Mammary epithelial cell (primary cell): ENCODE measurements around the gene ATP12A.

ENCODE experiments used
- CTCF ChIP-seq, 2 donors: IDR thresholded peaks in 1 of 2; conservative IDR thresholded peaks in 1 of 2; 2 replicates each; pipeline ENCODE4 v1.5.1; 2011 to 2012; ENCODE audit warnings: inconsistent platforms in 2 of 2, low read length in 2 of 2, mild to moderate bottlenecking in 2 of 2, control low read depth in 1 of 2, low read depth in 1 of 2; ENCODE audit not compliant: insufficient read depth in 1 of 2; ENCODE audit errors: extremely low read depth in 1 of 2
- EZH2 ChIP-seq: IDR thresholded peaks from 2 replicates; pipeline ENCODE4 v1.6.1; 2012; ENCODE audit warnings: low read length, inconsistent platforms, borderline replicate concordance

- no peak for TF ChIP-seq CTCF (conservative IDR thresholded peaks at IDR 0.05 in 1 of 2, IDR thresholded peaks at IDR 0.05 in 1 of 2; ENCODE audit: extremely low read depth in 1 of 2, insufficient read depth in 1 of 2, low read depth in 1 of 2, low read length in 2 of 2)
- no peak for TF ChIP-seq EZH2
These were observed 11.2 kb downstream of the ATP12A start for GRCh38 chr13:24691381-24691780.
